Measurements from ENCODE around the gene USP34.

The USP34 gene

GRCh38 chr2:61295981-61296380 is 174.9 kb downstream of the USP34 start:
- no peak for DNase-seq (ENCODE audit: low read depth)

DNA sequence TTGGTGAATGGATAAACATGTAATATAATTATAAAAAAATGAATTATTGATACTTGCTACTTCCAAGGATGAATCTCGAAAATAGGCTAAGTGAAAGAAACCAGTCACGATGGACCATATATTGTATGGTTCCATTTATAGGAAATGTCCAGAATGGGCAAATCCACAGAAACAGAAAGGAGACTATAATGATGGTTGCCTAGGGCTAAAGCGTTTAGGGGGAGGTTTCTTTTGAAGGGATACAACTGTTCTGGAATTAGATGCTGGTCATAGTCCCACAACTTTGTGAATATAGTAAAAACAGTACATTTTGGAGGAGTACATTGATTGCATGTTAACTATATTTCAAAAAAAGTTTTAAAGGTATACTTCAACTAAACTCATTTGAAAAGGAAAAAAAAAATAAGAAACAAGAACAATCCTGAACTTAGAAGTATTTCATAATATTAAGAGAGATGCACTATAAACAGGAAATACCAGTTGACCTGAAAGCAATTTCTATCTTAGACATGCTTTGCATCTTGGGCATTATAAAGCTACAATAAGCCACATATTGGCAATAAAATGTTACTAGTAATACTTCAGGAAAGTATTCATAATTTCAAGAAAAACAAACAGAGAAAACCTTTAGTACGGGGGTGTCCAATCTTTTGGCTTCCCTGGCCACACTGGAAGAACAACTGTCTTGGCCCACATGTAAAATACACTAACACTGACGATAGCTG is 178.9 kb downstream of the USP34 start:
- DNase-seq (ENCODE audit: low read depth), result no peak

DNA sequence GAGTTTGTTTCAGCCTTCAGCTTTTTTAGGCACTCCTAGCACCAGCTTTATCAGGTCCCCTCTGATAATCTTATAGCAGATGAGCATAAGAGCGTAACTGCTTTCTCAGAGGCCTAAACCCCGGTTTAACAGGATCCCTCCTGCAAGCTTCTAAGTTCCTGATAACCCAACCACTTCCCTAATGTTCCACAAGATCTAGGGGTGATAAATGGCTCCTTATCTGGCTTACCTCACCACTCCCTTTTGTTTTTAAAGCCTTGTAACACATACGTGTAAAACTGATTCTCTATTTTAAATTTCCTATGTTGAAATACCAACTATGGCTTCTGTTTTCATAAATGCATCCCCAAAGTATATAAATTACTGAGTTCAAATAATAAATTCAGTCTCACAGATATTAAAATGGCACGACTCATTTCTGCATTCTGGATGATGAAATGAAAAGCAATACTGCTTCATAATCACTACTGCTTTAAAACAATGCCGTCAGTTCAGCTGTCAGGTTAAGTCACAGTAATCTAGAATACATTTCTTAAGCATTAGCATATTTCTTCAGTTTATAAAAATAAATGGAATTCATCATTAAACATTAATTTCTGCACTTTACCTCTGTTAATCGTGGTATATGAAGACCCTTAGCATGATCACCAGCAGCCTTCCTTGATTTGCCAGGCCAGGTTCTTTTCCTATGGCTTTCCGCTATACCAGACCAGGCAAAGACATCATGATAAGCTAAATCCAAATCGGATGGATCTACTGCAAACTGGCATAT is 182.6 kb downstream of the USP34 start:
- no peak for DNase-seq (ENCODE audit: low read depth)

DNA sequence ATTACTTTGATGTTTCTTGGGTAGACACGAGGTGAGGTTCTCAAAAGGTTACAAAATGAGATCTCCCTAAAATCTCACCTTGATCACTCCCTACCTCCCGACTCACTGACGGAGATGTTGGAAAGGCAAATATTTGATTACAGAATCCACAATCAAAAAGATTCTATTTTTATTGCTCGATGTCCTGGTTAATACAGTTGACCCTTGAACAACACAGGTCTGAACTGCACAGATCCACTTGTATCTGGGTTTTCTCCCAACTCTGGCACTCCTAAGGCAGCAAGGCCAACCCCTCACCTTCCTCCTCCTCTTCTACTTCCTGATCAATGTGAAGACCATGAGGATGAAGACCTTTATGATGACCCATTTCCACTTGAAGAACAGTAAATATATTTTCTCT is 183.6 kb downstream of the USP34 start:
- DNase-seq (ENCODE audit: low read depth), result no peak

- no peak for DNase-seq (ENCODE audit: low read depth)
Measured at GRCh38 chr2:61283443-61284160, 187.3 kb downstream of the USP34 start.

DNA sequence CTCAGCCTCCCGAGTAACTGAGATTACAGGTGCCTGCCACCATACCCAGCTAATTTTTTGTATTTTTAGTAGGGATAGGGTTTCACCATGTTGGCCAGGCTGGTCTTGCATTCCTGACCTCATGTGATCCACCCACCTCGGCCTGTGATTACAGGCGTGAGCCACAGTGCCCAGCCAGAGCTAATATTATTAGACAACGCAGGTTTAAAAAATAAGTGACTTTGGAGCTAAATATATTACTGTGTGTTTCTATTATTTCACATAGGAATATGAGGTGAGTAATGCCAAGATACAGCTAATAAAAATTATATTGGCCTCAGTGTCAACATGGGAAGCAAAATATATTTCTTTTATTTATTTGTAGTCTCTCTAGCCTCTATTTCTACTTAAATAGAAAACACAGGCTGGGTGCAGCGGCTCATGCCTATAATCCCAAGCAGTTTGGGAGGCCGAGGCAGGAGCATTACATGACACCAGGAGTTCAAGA is 188.7 kb downstream of the USP34 start:
- no peak for DNase-seq (ENCODE audit: low read depth)

- no peak for DNase-seq (ENCODE audit: low read depth)
Measured at GRCh38 chr2:61281321-61281720, 189.6 kb downstream of the USP34 start.

- no peak for DNase-seq (ENCODE audit: low read depth)
Measured at GRCh38 chr2:61277756-61278155, 193.1 kb downstream of the USP34 start.

DNA sequence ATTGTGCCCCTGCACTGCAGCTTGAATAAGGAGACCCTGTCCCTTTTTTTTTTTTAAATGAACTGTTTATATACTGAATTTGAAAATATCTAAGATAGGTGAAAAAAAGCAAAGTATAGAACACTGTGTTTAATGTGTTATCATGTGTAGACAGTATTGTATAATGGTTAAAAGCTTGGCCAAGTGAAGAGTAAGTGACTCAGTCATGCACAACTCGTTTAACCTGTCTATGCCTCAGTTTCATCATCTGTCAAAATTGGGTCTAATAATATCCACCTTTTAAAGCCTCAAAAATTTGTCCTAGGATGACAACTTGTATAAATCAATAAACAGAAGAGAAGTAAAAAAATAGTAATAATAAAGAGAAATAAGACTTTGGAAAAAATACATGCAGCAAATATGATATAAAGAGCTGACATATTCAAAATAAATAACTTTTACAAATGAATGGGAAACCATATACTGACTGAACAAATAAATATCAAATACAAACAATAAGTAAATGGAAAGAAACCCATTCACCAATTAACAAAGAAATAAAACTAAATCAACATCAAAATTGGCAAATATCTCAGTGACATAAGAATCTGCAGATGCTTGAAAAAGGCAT is 195.2 kb downstream of the USP34 start:
- no peak for DNase-seq (ENCODE audit: low read depth)

DNA sequence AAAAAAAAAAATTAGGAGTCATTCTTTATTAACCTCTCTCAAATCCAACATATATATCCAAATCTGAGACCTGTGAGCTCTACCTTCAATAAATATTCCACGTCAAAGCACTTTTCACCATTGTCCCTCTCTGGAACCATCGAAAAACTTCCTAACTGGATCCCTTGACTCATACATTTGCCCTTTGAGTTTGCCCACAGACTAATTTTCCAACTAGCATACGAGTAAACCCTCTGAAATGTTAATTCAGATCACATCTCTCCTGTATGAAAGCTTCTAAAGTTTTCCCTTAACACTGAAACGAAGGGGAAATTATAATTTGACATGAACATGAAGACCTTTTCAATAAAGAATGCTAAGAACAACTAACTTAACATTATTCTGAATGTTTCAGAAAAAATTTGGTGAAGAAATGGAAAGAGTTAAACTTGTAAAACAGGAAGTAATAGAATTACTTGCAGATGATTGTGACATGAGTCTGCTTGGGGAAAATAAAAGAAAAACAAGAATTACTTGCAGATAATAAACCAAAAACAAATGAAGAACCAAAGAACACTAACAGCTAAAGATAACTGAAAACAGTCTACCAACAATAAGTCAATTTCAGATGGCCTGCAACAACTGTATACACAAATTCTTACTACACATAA is 198.3 kb downstream of the USP34 start:
- no peak for DNase-seq (ENCODE audit: low read depth)

DNA sequence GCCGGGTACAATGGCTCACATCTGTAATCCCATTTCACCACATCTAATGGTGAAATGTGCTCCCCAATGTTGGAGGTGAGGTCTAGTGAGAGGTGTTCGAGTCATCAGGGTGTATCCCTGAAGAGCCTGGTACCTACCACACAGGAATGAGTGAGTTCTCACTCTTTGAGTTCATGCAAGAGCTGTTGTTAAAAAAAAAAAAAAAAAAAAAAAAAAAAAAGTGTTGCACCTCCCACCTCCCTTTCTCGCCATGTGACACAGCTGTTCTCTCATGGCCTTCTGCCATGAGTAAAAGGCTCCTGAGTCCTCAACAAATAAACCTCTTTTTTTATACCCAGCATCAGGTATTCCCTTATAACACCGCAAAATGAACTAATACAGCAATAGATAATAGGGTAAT is 202.6 kb downstream of the USP34 start:
- no peak for DNase-seq (ENCODE audit: low read depth)

GRCh38 chr2:61266632-61267505 is 204.0 kb downstream of the USP34 start:
- no peak for DNase-seq (ENCODE audit: low read depth)

GRCh38 chr2:61263830-61264229 is 207.1 kb downstream of the USP34 start:
- DNase-seq (ENCODE audit: low read depth), result no peak

DNA sequence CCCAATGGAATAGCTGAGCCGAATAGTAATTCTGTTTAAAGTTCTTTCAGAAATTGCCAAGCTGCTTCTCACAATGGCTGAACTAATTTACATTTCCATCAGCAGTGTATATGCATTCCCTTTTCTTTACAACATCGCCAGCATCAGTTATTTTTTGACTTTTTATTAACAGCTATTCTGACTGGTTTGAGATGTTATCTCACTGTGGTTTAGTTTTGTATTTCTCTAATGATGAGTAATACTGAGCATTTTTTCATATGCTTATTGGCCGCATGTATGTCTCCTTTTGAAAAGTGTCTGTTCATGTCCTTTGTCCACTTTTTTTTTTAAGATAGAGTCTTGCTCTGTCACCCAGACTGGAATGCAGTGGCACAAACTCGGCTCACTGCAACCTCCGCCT is 208.2 kb downstream of the USP34 start:
- DNase-seq (ENCODE audit: low read depth), result no peak

DNA sequence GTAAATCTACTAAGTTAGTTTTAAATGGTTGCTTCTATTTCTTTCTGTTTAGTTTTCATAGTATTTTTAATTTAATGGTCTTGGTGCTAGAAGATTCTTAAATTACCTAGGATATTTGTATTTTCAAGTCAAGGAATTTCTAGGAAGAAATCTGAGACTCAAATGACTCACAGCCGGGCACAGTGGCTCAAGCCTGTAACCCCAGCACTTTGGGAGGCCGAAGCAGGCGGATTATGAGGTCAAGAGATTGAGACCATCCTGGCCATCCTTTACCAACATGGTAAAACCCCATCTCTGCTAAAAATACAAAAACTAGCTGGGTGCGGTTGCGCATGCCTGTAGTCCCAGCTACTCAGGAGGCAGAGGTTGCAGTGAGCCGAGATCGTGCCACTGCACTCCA is 213.4 kb downstream of the USP34 start:
- no peak for DNase-seq (ENCODE audit: low read depth)

DNA sequence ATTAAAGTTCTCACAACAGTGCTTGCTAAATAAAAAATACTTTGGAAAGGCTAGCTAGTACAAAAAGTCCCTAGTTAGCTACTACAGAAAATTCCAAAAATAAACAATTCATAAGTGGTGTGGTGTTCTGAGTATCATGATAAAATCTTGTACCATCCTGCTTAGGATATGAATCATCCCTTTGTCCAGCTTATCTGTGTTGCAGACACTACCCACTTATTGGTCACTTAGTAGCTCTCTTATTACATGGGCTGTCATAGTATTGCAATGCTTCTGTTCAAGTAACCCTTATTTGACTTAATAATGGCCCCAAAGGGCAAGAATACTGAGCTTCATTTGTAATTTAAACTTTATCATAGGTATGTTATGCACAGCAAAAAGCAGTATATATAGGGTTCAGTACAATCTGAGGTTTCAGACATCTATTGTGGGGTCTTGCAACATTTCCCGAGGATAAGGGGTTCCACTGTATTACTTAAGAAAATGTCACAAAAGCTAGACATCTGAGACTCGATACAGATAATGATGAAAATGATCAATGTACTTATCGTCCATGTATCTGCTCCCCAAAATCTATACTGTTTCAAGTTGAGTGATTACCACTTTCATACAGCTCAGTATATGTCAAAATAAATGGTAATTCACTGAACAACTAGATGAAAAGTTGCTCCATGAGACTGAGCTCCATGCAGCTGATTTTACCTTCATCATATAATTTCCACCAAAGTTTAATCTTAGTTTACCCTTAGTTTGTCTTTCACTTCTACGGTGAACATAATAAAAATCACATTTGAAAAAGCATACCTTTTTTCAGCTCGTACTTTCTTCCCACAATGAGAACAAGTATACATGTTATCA is 215.1 kb downstream of the USP34 start:
- DNase-seq (ENCODE audit: low read depth), result no peak

GRCh38 chr2:61254536-61254935 is 216.4 kb downstream of the USP34 start:
- no peak for DNase-seq (ENCODE audit: low read depth)

DNA sequence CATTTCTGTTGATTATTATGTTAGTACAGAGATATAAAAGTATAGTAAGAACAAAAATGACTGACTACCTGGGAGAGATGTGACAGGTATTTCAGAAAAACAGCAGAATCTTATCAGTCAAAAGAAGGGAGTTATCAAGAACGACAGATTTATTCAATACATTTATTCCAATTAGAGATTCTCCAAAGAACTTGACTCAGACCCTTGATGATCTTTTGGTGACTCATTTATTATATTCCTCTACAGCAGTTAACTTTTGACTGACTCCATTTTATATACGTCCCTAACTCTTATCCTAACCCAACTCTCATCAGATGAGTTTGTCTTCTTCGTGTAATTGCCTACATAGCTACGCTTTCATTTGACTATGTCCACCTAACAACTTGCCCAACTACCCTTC is 217.8 kb downstream of the USP34 start:
- DNase-seq (ENCODE audit: low read depth), result no peak

DNA sequence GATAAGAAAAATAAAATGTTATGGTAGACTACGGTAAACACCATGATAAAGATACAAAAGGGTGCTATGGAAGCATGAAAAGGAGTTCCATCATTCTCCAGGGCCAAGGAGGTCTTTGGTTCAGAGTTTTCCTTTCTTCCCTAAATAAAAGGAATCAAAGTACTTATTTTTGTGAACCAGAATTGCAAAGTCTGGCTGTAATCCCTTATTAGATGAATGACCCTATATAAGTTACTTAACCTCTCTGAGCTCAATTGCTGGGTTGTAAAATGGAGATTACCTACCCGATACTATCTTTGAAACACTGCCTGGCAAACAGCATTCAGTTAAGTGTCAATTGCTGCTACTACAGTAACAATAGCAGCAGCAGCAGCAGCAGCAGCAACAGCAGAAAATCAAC is 218.9 kb downstream of the USP34 start:
- DNase-seq (ENCODE audit: low read depth), result no peak

DNA sequence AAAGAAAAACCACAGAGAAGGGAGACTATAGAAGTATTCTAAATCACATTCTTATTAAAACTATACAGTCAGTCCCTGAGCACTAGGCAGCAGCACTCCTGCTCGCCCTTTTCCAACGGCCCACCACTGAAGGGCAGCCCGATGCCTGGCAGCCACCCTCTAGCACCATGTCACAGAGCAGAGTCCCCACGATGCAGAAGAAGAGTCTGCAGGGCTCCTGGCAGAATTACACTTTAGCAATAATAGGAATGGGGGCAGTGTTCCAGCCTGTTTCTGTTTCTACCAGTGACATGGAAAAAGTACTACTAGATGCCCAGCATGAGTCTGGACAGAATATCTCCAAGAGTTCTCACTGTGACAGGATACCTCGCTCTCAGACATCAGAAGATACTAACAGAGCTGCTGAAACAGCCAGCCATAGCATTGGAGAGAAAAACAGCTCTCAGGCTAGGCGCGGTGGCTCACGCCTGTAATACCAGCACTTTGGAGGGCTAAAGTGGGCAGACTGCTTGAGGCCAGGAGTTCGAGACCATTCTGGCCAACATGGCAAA is 221.3 kb downstream of the USP34 start:
- no peak for DNase-seq (ENCODE audit: low read depth)

Data from stimulated activated CD4-positive, alpha-beta T cell treated with anti-CD3 and anti-CD28 coated beads, Interleukin-2, amount 100 ng/mL, for 4 hours (primary cell).